ENCODE data around the gene ALG12. TPM values are rescaled to one million over a fixed set of nuclear protein-coding genes. Genes with fewer than 3 reads are reported as not detected.

The ALG12 gene
- total and polyA plus RNA-seq, 2 of the 13 experiments (the other 11 are each of a cell fraction or from before 2014, with no cell fraction given) = 7.8 to 15.8 TPM

- TF ChIP-seq, protein P1, sequence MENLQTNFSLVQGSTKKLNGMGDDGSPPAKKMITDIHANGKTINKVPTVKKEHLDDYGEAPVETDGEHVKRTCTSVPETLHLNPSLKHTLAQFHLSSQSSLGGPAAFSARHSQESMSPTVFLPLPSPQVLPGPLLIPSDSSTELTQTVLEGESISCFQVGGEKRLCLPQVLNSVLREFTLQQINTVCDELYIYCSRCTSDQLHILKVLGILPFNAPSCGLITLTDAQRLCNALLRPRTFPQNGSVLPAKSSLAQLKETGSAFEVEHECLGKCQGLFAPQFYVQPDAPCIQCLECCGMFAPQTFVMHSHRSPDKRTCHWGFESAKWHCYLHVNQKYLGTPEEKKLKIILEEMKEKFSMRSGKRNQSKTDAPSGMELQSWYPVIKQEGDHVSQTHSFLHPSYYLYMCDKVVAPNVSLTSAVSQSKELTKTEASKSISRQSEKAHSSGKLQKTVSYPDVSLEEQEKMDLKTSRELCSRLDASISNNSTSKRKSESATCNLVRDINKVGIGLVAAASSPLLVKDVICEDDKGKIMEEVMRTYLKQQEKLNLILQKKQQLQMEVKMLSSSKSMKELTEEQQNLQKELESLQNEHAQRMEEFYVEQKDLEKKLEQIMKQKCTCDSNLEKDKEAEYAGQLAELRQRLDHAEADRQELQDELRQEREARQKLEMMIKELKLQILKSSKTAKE (CRISPR knock-in tag; IDR thresholded peaks at IDR 0.05; ENCODE audit: borderline replicate concordance) = peak; percentile 69; the same call in 1 of the 2 replicates
- TF ChIP-seq SNRNP70 (IDR thresholded peaks at IDR 0.05; ENCODE audit: low read depth, low read length) (no peak), ZNF879 (CRISPR knock-in tag; IDR thresholded peaks at IDR 0.05) (no peak), NR0B2 (CRISPR knock-in tag; IDR thresholded peaks at IDR 0.05) (no peak), EEA1 (CRISPR knock-in tag; IDR thresholded peaks at IDR 0.05; ENCODE audit: borderline replicate concordance) (no peak), PATZ1 (CRISPR knock-in tag; IDR thresholded peaks at IDR 0.05) (peak; percentile 84), ZC3H13 (CRISPR knock-in tag; IDR thresholded peaks at IDR 0.05) (no peak), FLYWCH1 (CRISPR knock-in tag; IDR thresholded peaks at IDR 0.05) (no peak), ZNF607 (CRISPR knock-in tag; IDR thresholded peaks at IDR 0.05; ENCODE audit: borderline replicate concordance) (no peak), SMC3 (IDR thresholded peaks at IDR 0.05; ENCODE audit: low read length) (no peak), AKNA (CRISPR knock-in tag; IDR thresholded peaks at IDR 0.05; ENCODE audit: borderline replicate concordance) (no peak), RNF219 (CRISPR knock-in tag; IDR thresholded peaks at IDR 0.05) (no peak), PBX3 (CRISPR knock-in tag; IDR thresholded peaks at IDR 0.05; ENCODE audit: borderline replicate concordance) (no peak), TCF7L2 (IDR thresholded peaks at IDR 0.05; ENCODE audit: low read depth, low read length) (no peak)
Observed at GRCh38 chr22:49951986-49952896, 34.0 kb upstream of the ALG12 start (continued).
